Bone marrow (tissue), 2 donors: ENCODE measurements around the gene ITM2B.
"Not testable (repeated sequence)": the region's sequence is repeated elsewhere in the genome, so short reads cannot be mapped to it uniquely, and the experiment has no call there.

Source experiments
- DNase-seq, 2 donors: peaks; one replicate each; lab custom pipeline; 2025; lab: John Stamatoyannopoulos, UW

ITM2B gene

DNA sequence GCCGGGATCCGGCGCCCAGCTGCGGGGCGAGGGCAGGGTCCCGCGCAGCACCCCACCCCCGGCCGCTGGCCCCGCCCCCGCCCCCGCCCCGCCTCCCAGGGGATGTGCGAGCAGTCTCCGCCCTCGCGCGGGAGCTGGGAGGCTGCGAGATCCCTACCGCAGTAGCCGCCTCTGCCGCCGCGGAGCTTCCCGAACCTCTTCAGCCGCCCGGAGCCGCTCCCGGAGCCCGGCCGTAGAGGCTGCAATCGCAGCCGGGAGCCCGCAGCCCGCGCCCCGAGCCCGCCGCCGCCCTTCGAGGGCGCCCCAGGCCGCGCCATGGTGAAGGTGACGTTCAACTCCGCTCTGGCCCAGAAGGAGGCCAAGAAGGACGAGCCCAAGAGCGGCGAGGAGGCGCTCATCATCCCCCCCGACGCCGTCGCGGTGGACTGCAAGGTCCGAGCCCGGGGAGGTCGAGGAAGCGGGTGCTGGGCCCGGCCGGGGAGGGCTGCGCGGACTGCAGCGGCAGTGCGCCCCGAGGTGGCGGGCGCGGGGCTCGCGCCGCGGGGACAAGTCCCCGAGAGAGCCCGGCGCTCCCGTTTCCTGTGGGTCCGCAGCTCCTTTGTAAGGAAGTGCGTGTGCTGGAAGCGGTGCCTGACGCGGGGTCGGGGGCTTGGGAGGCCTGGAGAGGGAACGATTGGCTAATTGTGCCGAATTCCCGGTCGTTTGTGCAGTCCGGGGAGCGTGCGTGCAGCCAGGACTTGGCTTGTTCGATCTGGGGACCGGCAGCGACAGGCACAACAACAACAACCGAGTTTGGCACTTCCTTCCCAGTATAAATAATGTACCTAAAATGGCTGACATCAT, at the start of gene ITM2B:
ITM2B (plus strand) TSS at position 161 of the 843 bp plus-strand sequence; CDS start at position 316, 155 bp downstream.
- peak; percentile 64 to 71 for DNase-seq

- DNase-seq, result no peak
These were observed 48.7 kb upstream of the ITM2B start for GRCh38 chr13:48184260-48184659.

- no peak for DNase-seq
These were observed 48.0 kb upstream of the ITM2B start for GRCh38 chr13:48185018-48185417.

DNA sequence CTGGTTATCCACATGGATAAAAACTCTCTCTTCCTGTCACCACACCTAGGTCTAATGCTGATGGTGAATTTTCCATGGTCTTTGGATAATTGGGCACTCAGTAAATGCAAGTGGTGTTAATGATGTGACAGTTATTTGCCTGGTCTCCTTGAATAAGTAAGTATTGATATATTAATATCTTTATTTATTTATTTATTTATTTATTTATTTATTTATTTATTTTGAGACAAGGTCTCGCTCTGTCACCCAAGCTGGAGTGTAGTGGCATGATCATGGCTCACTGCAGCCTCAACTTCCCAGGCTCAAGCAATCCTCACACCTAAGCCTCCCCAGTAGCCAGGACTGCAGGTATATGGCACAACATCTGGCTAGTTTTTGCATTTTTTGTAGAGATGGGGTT, 46.3 kb upstream of the ITM2B start:
- DNase-seq, result no peak

- no peak for DNase-seq
These were observed 44.9 kb upstream of the ITM2B start for GRCh38 chr13:48188131-48188530.

DNA sequence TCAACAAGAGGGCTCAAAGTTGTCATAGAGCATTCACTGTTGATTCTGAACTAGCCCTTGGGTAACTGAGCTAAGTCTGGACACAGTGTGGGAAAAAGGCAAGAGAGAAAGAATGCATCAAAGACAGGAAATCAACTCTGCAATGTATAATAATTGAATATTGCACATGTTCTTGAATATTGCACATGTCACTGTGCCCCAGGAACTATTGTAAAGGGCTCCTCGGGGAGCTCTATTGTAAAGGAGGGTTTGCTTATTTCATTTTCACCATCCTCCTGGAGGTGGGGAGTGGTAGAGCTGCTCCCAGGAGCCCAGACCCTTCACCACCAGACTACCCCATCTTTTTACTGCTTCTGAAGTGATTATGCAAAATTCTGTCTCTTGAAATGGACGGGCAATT, 44.4 kb upstream of the ITM2B start:
- DNase-seq, result no peak

GRCh38 chr13:48189171-48189570, 43.8 kb upstream of the ITM2B start:
- no peak for DNase-seq

DNA sequence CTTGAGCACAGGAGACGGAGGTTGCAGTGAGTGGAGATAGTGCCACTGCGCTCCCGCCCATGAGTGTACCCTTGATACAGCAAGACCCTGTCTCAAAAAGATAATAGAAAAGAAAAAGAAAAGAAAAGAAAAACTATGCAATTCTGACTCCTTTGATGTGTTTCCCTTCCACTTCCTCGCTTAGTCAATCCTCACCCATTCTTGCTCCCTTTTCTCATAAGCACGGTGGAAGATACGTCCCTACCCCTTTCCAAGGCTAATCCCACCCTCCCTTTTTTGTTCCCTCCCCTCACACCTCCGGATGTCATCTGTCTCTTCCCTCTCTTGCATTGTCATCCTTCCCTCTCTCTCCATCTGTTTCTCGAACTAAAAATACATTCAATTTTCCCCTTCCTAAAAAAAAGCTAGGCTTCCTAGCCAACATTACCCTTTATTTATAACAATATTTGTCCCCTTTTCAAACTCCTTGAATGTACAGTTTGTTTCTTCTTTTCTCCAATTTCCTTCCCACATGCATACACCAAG, 40.5 kb upstream of the ITM2B start:
- DNase-seq, result no peak

GRCh38 chr13:48194379-48194754, 38.6 kb upstream of the ITM2B start:
- peak in 1 of 2 donors; percentile 91 for DNase-seq

DNA sequence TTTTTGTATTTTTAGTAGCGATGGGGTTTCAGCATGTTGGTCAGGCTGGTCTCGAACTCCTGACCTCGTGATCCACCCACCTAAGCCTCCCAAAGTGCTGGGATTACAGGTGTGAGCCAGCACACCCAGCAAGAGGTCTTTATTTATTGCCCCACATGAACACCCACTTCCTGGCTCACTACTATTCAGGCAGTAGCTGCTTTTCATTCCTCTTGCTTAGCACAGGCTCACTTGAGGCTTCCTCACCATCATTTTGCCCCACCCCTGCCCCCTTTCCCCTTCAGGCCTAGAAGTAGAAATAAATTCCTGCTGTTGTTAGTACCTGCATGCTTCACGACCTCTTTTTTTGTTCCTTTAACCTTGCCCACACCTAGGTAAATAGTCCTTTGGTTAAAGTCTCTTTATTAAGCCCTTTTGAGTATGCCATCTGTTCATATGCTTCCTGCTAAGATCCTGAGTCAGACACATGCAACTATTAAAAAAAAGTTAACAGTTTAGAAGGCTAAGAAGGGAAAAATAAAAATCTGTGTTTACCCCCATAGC, 33.5 kb upstream of the ITM2B start:
- DNase-seq, result peak in 1 of 2 donors; percentile 74

DNA sequence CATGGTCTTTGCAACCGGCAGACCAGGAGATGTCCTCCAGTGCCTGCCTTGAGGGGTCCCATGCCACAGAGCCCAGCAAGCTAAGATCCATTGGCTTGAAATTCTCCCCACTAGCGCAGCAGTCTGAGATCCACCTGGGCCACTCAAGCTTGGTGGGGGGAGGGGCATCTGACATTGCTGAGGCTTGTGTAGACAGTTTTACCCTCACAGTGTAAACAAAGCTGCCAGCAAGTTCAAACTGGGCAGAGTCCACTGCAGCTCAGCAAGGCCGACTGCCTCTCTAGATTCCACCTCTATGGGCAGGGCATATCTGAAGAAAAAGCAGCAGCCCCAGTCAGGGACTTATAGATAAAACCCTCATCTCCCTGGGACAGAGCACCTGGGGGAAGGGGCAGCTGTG, 32.0 kb upstream of the ITM2B start:
- no peak for DNase-seq

- not testable (repeated sequence) for DNase-seq
These were observed 25.8 kb upstream of the ITM2B start for GRCh38 chr13:48207207-48207606.

DNA sequence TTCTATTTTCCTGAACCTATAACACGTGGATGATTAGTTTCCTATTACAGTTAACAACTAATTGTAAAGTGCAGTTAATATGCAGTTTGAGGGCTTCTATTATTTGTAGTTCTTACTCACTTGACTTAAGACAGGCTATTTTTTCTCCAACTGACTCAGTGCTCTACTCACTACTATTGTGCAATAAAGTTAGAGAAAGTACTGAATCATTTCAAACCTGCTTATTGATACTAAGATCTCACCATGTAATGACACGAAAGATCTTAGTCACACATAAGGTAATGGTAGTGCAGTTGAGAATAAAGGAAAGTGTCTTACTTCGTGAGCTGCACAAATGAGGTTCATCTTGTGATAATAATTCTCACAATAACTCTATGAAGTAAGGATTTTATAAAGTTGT, 22.8 kb upstream of the ITM2B start:
- peak in 1 of 2 donors; percentile 70 for DNase-seq

DNA sequence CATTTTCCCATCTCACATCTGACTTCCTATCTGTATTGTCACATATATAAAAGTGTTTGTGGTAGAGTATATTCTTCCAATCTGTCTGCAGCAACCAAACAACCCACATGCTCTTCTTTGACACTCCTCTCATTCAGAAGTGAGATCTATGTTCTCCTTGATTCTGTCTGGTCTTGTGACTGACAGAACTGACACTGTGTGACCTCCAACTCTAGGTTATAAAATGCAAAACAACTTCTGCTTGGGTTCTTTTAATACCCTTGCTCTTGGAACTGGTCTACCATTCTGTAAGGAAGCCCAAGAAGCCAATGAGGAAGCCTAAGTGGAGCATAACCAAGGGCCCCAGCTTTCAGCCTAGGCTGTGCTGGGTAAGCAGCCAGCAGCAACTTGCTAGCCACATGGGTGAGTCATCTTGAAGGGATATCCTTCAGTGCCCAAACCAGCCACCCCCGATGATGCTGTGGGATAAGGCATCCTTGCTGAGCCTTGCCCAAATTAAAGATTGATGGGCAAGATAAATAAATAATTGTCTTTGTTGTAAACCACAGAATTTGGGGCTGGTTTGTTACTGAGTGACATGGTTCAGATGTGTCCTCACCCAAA, 18.4 kb upstream of the ITM2B start:
- no peak for DNase-seq

DNA sequence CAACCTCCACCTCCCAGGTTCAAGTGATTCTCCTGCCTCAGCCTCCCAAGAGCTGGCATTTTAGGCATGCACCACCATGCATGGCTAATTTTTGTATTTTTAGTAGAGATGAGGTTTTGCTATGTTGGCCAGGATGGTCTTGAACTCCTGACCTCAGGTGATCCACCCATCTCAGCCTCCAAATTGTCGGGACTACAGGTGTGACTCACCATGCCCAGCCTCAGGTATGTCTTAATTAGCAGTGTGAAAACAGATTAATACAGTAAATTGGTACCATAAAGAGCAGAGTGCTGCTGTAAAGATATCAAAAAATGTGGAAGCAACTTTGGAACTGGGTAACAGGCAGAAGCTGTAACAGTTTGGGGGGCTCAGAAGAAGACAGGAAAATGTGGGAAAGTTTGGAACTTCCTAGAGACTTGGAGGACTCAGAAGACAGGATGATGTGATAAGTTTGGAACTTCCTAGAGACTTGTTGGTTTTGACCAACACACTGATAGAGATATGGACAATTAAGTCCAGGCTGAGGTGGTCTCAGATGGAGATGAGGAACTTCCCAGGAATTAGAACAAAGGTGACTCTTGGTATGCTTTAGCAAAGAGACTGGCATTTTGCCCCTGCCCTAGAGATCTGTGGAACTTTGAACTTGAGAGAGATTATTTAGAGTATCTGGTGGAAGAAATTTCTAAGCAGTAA, 17.3 kb upstream of the ITM2B start:
- not testable (repeated sequence) for DNase-seq

DNA sequence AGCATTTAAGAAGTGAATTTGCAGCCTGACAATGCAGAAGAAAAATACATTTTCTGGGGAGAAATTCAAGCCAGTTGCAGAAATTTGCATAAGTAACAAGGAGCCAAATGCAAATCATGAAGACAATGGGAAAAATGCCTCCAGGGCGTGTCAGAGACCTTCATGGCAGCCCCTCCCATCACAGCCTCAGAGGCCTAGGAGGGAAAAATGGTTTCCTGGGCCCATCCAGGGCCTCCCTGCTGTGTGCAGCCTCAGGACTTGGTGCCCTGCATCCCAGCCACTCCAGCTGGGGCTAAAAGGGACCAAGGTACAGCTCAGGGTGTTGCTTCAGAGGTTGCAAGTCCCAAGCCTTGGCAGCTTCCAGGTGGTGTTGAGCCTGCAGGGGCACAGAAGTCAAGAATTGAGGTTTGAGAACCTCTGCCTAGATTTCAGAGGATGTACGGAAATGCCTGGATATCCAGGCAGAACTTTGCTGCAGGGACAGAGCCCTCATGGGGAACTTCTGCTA, 16.7 kb upstream of the ITM2B start:
- no peak for DNase-seq

DNA sequence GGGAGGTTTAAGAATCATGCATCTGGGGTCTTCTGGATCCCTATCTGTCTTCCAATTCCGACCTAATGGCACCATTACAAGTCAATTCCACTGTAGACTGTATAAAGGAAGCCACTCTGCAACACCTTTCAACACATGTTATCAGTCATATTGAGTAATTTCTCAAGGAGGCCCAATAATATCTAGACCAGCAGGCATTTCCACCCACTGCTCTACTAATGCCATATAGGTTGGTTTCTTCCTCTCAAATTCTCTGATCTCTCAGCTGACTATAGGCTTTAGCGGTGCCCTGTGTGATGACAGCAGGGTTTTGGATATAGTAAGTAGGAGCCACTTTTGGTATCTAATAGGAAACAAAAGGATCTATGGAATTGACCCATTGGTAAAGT, 12.4 kb upstream of the ITM2B start:
- DNase-seq, result no peak

GRCh38 chr13:48220981-48221685, 11.9 kb upstream of the ITM2B start:
- DNase-seq, result peak in 1 of 2 donors; percentile 62

DNA sequence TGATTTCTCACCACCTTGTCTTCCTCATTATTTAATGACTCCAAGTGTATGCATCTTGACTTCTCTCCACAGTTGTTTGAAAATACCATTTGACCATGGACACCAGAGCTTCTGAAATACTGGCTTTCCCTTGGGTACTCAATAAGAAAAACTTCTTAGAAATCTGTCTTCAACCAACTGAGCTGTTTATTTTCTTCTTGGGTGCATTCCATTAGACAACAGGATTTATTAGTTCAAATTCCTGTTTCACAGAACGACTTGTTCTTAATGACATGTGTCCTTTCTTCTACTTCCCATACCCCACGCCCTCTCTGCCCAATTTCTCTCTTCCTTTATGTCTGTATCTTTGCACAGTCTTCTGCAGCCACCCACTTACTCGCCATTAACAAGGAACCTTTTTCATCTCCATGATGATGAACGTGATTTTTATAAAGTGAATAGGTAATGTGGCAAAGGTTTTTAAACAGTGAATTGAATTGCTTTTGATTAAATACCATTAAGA, 11.3 kb upstream of the ITM2B start:
- no peak for DNase-seq

DNA sequence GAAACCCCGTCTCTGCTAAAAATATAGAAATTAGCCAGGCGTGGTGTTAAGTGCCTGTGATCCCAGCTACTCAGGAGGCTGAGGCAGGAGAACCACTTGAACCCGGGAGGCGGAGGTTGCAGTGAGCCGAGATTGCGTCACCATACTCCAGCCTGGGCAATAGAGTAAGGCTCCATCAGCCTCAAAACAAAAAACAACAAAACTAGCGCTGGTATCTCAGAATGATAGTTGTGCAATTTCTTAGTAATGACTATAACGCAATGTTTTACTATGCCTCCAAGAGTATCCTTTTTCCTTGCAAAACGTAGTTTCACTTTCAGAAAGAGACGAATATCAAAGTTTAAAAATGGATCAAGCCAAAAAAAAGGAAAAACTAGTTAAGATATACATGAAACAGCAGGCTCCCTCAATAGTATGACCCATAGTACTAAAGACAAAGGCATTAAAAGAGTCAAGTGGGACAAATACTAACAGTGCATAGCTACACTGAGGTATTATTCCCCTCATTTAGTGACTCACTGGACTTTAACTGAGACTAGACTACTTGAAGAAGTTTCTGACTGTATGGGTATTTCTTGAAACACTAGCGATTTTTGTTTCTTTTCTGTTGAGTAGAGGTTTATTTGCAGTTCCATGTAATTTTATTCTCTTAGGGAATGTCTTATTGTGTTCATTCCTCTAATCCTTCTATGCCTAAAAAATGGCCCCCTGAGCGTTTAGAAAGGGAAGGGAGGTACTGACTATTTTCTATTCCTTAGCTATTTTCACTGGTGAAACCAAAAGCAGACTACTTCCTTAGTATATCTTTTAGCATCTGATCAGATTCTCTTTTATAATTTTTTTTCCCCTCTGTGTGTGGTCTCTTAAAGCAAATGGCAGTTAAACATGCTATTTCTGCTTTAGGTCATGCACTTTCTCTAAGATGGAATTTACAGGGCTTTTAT, 10.4 kb upstream of the ITM2B start:
- DNase-seq, result peak in 1 of 2 donors; percentile 64
